Measurements from ENCODE around the gene DCLRE1A.
"Not testable (repeated sequence)": the region's sequence is repeated elsewhere in the genome, so short reads cannot be mapped to it uniquely, and the experiment has no call there.

Gene DCLRE1A

DNA sequence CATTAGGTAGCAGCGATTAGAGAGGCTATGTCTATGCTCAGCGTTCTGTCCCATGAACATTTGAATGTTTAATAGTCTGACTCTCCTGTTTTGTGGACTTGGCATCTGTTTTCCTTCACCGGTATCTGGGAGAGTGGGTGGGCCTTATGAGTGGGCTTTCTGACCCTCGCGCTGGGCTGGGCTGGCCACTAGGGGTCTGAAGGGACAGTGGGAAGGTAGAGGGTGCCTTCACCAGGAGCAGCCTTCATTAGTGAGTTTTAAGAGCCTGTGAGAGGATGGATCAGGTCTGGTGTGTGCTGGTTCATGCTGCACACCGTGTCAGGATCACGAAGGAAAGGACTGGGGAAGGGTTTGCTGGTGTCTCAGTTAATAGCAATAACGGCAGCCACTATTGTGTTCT, 33.4 kb downstream of the DCLRE1A start:
- Histone ChIP-seq H3K27ac (ENCODE audit: low read length, poor library complexity, severe bottlenecking) (no peak overlapping the region), H2AFZ (ENCODE audit: low read depth, low read length) (no peak overlapping the region), H3K4me1 (ENCODE audit: control insufficient read depth, insufficient read depth, low read depth, low read length) (no peaks in the 10 kb centered on the region), H3K9ac (ENCODE audit: low read length) (no peak overlapping the region), H3K4me3 (ENCODE audit: insufficient read depth in 1 of 2, low read depth in 1 of 2, low read length in 2 of 2) (no peak overlapping the region), H3K27me3 (ENCODE audit: control insufficient read depth in 1 of 2, insufficient read depth in 1 of 2, low read length in 2 of 2) (peaks cover 0 to 12% of the 10 kb centered on the region in 2 experiments), H4K8ac (ENCODE audit: low read length) (no peak overlapping the region), H3K79me1 (replicated peaks; ENCODE audit: low read length, poor library complexity, severe bottlenecking) (no peaks in the 10 kb centered on the region), H3K36me3 (ENCODE audit: control insufficient read depth in 1 of 2, insufficient read depth in 2 of 2, low read depth in 1 of 2, low read length in 2 of 2) (no peaks in the 10 kb centered on the region), H3K14ac (ENCODE audit: low read length in 2 of 2) (no peak overlapping the region), H4K91ac (ENCODE audit: low read length) (no peak overlapping the region), H3K9me3 (ENCODE audit: control insufficient read depth, low read length) (no peaks in the 10 kb centered on the region), H3K23ac (ENCODE audit: low read length in 2 of 2) (no peak overlapping the region), H2BK12ac (ENCODE audit: low read length in 2 of 2) (no peak overlapping the region), H2AK5ac (ENCODE audit: low read length, severe bottlenecking) (no peak overlapping the region), H3K18ac (ENCODE audit: low read depth in 1 of 2, low read length in 2 of 2) (no peak overlapping the region), H3K4ac (ENCODE audit: low read depth in 1 of 2, low read length in 2 of 2) (no peak overlapping the region), H2BK15ac (ENCODE audit: low read depth, poor library complexity, severe bottlenecking) (no peak overlapping the region), H2BK5ac (ENCODE audit: low read depth, low read length, poor library complexity, severe bottlenecking) (no peak overlapping the region), H2BK120ac (ENCODE audit: low read depth, low read length) (no peak overlapping the region), H3K4me2 (ENCODE audit: low read length, poor library complexity, severe bottlenecking) (no peak overlapping the region)
- 64% methylated on average over 8 of the region's 8 CpGs for WGBS
- no peak for DNase-seq

DNA sequence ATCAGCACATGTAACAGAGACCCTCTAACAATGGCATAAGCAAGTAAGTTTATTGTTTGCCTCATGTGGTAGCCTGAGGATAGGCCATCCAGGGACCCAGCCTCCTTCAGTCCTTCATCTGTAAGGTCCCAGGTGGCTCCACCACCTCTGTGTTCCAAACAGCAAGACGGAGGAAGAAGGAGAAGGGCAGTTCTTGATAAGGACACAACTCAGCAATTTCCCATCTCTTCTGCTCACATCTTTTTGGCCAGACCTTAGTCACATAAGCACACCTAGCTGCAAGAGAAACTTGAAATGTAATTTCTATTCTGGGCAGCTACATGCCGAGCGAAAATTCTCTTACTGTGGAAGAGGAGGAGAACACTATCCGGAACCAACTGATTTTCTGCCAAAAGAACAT, 33.9 kb downstream of the DCLRE1A start:
- no peak overlapping the region for H2AFZ ChIP-seq (ENCODE audit: low read depth, low read length)
- no peak overlapping the region for H3K18ac ChIP-seq (ENCODE audit: low read depth in 1 of 2, low read length in 2 of 2)
- H3K23ac ChIP-seq (ENCODE audit: low read length in 2 of 2) = no peak overlapping the region
- H3K14ac ChIP-seq (ENCODE audit: low read length in 2 of 2) = no peak overlapping the region
- no peak for DNase-seq
- H3K27me3 ChIP-seq (ENCODE audit: control insufficient read depth in 1 of 2, insufficient read depth in 1 of 2, low read length in 2 of 2) = peaks cover 0 to 12% of the 10 kb centered on the region in 2 experiments
- H2AK5ac ChIP-seq (ENCODE audit: low read length, severe bottlenecking) = no peak overlapping the region
- H4K91ac ChIP-seq (ENCODE audit: low read length) = no peak overlapping the region
- H2BK12ac ChIP-seq (ENCODE audit: low read length in 2 of 2) = no peak overlapping the region
- no peak overlapping the region for H4K8ac ChIP-seq (ENCODE audit: low read length)
- no peak overlapping the region for H2BK5ac ChIP-seq (ENCODE audit: low read depth, low read length, poor library complexity, severe bottlenecking)
- 100% methylated on average over 4 of the region's 4 CpGs for WGBS
- H3K9ac ChIP-seq (ENCODE audit: low read length) = no peak overlapping the region
- H3K4me3 ChIP-seq (ENCODE audit: insufficient read depth in 1 of 2, low read depth in 1 of 2, low read length in 2 of 2) = no peak overlapping the region
- H3K9me3 ChIP-seq (ENCODE audit: control insufficient read depth, low read length) = no peaks in the 10 kb centered on the region
- no peak overlapping the region for H3K4me2 ChIP-seq (ENCODE audit: low read length, poor library complexity, severe bottlenecking)
- no peak overlapping the region for H3K4ac ChIP-seq (ENCODE audit: low read depth in 1 of 2, low read length in 2 of 2)
- H3K4me1 ChIP-seq (ENCODE audit: control insufficient read depth, insufficient read depth, low read depth, low read length) = no peaks in the 10 kb centered on the region
- H3K27ac ChIP-seq (ENCODE audit: low read length, poor library complexity, severe bottlenecking) = no peak overlapping the region
- no peak overlapping the region for H2BK15ac ChIP-seq (ENCODE audit: low read depth, poor library complexity, severe bottlenecking)
- H3K79me1 ChIP-seq (replicated peaks; ENCODE audit: low read length, poor library complexity, severe bottlenecking) = no peaks in the 10 kb centered on the region
- no peaks in the 10 kb centered on the region for H3K36me3 ChIP-seq (ENCODE audit: control insufficient read depth in 1 of 2, insufficient read depth in 2 of 2, low read depth in 1 of 2, low read length in 2 of 2)
- no peak overlapping the region for H2BK120ac ChIP-seq (ENCODE audit: low read depth, low read length)

DNA sequence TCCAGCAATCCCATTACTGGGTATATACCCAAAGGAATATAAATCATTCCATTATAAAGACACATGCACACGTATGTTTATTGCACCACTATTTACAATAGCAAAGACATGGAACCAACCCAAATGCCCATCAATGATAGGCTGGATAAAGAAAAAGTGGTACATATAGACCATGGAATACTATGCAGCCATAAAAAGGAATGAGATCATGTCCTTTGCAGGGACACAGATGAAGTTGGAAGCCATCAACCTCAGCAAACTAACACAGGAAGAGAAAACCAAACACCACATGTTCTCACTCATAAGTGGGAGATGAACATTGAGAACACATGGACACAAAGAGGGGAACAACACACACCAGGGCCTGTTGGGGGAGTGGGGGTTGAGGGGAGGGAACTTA, 39.2 kb downstream of the DCLRE1A start:
- not testable (repeated sequence) for H2AK5ac ChIP-seq (ENCODE audit: low read length, severe bottlenecking)

DNA sequence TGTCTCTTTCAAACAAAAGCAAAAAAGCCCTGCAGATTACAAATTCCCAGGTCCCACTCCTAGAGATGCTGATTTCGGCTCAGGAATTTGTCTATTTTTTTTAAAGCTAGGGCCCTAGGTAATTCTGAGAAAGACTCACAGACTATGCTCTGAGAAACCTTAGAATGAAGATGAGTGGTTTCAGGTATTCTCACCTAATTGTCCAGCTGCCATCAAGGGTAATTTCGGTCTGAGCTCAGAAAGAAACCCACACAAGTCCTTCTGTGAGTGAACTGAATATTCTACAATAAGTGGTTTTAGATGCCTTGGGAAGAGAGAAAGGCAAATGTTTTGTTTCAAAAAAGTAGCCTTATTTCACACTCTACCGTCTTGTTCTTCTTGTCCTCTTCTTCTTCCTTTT, 45.7 kb downstream of the DCLRE1A start:
- Histone ChIP-seq H2BK120ac (ENCODE audit: low read depth, low read length) (no peak overlapping the region), H3K36me3 (ENCODE audit: control insufficient read depth in 1 of 2, insufficient read depth in 2 of 2, low read depth in 1 of 2, low read length in 2 of 2) (no peaks in the 10 kb centered on the region), H4K91ac (ENCODE audit: low read length) (no peak overlapping the region), H4K8ac (ENCODE audit: low read length) (no peak overlapping the region), H3K23ac (ENCODE audit: low read length in 2 of 2) (no peak overlapping the region), H3K14ac (ENCODE audit: low read length in 2 of 2) (no peak overlapping the region), H2BK15ac (ENCODE audit: low read depth, poor library complexity, severe bottlenecking) (no peak overlapping the region), H2AK5ac (ENCODE audit: low read length, severe bottlenecking) (no peak overlapping the region), H3K4me1 (ENCODE audit: control insufficient read depth, insufficient read depth, low read depth, low read length) (no peaks in the 10 kb centered on the region), H3K9me3 (ENCODE audit: control insufficient read depth, low read length) (no peaks in the 10 kb centered on the region), H3K79me1 (replicated peaks; ENCODE audit: low read length, poor library complexity, severe bottlenecking) (no peaks in the 10 kb centered on the region), H3K4ac (ENCODE audit: low read depth in 1 of 2, low read length in 2 of 2) (no peak overlapping the region), H3K27ac (ENCODE audit: low read length, poor library complexity, severe bottlenecking) (no peak overlapping the region), H3K4me3 (ENCODE audit: insufficient read depth in 1 of 2, low read depth in 1 of 2, low read length in 2 of 2) (no peak overlapping the region), H3K9ac (ENCODE audit: low read length) (no peak overlapping the region), H2BK12ac (ENCODE audit: low read length in 2 of 2) (no peak overlapping the region), H3K27me3 (ENCODE audit: control insufficient read depth in 1 of 2, insufficient read depth in 1 of 2, low read length in 2 of 2) (peaks cover 0 to 43% of the 10 kb centered on the region in 2 experiments), H2BK5ac (ENCODE audit: low read depth, low read length, poor library complexity, severe bottlenecking) (no peak overlapping the region), H2AFZ (ENCODE audit: low read depth, low read length) (no peak overlapping the region), H3K4me2 (ENCODE audit: low read length, poor library complexity, severe bottlenecking) (no peak overlapping the region), H3K18ac (ENCODE audit: low read depth in 1 of 2, low read length in 2 of 2) (no peak overlapping the region)
- DNase-seq = no peak
- WGBS = 98% methylated on average over 2 of the region's 3 CpGs

More for the DNA sequence above, 39.2 kb downstream of the DCLRE1A start:
- H2BK15ac ChIP-seq (ENCODE audit: low read depth, poor library complexity, severe bottlenecking); H3K79me1 ChIP-seq (replicated peaks; ENCODE audit: low read length, poor library complexity, severe bottlenecking); H2BK5ac ChIP-seq (ENCODE audit: low read depth, low read length, poor library complexity, severe bottlenecking); H3K4ac ChIP-seq (ENCODE audit: low read depth in 1 of 2, low read length in 2 of 2); H2AFZ ChIP-seq (ENCODE audit: low read depth, low read length); H4K91ac ChIP-seq (ENCODE audit: low read length); DNase-seq; H3K18ac ChIP-seq (ENCODE audit: low read depth in 1 of 2, low read length in 2 of 2); H3K9ac ChIP-seq (ENCODE audit: low read length); H3K23ac ChIP-seq (ENCODE audit: low read length in 2 of 2); H3K27ac ChIP-seq (ENCODE audit: low read length, poor library complexity, severe bottlenecking); H3K9me3 ChIP-seq (ENCODE audit: control insufficient read depth, low read length); H2BK12ac ChIP-seq (ENCODE audit: low read length in 2 of 2); H3K14ac ChIP-seq (ENCODE audit: low read length in 2 of 2); H4K8ac ChIP-seq (ENCODE audit: low read length); H2BK120ac ChIP-seq (ENCODE audit: low read depth, low read length); H3K27me3 ChIP-seq (ENCODE audit: control insufficient read depth in 1 of 2, insufficient read depth in 1 of 2, low read length in 2 of 2); H3K4me3 ChIP-seq (ENCODE audit: insufficient read depth in 1 of 2, low read depth in 1 of 2, low read length in 2 of 2); H3K4me2 ChIP-seq (ENCODE audit: low read length, poor library complexity, severe bottlenecking); H3K36me3 ChIP-seq (ENCODE audit: control insufficient read depth in 1 of 2, insufficient read depth in 2 of 2, low read depth in 1 of 2, low read length in 2 of 2); H3K4me1 ChIP-seq (ENCODE audit: control insufficient read depth, insufficient read depth, low read depth, low read length): not testable (repeated sequence)
- WGBS = 100% methylated on average over 1 of the region's 1 CpG

Data from mesenchymal stem cell (in vitro differentiated cells and primary cell).